D721Med (cell line): Measurements from ENCODE around the gene COL15A1.

ENCODE experiments used
- DNase-seq: peaks from one replicate; pipeline ENCODE4 v3.0.0; 2011; ENCODE audit warnings: low spot score; ENCODE audit not compliant: insufficient read length
- FAIRE-seq: peaks from 2 replicates; lab custom pipeline; 2011; peaks lifted over from hg19 to GRCh38; lab: Jason Lieb, UNC
- TF ChIP-seq, protein P1 (sequence below): IDR thresholded peaks from 2 replicates; pipeline ENCODE4 v1.5.1; 2012; ENCODE audit warnings: mild to moderate bottlenecking, control low read depth; ENCODE audit not compliant: insufficient read depth; ENCODE audit errors: missing control alignments

COL15A1 gene

DNA sequence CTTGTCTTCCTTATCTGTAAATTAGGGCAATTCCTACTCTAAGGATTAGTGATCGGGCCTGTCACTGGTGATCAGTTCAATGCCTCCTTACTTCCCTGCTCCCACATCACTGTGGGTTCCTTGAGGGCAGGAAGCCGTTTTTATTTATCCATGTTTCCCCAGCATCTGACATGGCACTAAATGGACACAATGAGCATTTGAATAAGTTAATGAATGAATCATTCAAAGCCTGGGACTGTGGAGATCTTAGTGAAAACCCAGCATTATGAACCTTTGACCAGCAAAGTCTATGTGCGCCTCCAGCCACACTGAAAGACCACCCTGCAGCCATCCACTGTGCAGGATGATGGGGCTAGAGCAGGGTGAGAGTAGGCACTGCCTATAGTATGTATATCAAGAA, 11.6 kb downstream of the COL15A1 start:
- no peak for FAIRE-seq
- TF ChIP-seq, protein P1, sequence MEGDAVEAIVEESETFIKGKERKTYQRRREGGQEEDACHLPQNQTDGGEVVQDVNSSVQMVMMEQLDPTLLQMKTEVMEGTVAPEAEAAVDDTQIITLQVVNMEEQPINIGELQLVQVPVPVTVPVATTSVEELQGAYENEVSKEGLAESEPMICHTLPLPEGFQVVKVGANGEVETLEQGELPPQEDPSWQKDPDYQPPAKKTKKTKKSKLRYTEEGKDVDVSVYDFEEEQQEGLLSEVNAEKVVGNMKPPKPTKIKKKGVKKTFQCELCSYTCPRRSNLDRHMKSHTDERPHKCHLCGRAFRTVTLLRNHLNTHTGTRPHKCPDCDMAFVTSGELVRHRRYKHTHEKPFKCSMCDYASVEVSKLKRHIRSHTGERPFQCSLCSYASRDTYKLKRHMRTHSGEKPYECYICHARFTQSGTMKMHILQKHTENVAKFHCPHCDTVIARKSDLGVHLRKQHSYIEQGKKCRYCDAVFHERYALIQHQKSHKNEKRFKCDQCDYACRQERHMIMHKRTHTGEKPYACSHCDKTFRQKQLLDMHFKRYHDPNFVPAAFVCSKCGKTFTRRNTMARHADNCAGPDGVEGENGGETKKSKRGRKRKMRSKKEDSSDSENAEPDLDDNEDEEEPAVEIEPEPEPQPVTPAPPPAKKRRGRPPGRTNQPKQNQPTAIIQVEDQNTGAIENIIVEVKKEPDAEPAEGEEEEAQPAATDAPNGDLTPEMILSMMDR = no peak
- no peak for DNase-seq

GRCh38 chr9:98957826-98958225, 14.1 kb downstream of the COL15A1 start:
- FAIRE-seq (no peak), DNase-seq (no peak)
- TF ChIP-seq, protein P1 = no peak

- FAIRE-seq (no peak), DNase-seq (no peak)
- TF ChIP-seq, protein P1 = no peak
Observed at GRCh38 chr9:98958271-98958984, 14.7 kb downstream of the COL15A1 start.

DNA sequence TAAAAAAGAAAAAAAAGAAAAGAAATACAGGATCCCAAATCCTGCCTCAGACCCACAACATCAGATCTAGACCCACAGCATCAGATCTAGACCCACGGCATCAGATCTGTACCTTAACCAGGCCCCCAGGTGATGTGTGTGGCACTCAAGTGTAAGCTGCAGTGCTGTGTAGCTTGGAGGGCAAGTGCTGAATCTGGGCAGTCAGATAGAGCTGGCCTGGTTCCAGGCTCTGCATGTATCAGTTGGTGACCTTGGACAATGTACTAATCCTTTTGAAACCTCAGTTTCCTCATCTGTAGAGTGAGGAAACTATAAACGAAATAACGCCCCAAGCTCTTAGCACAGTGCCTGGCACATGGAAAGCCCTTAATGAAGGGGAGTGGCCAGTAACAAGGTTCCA, 16.7 kb downstream of the COL15A1 start:
- FAIRE-seq (no peak), DNase-seq (no peak)
- TF ChIP-seq, protein P1 = no peak

DNA sequence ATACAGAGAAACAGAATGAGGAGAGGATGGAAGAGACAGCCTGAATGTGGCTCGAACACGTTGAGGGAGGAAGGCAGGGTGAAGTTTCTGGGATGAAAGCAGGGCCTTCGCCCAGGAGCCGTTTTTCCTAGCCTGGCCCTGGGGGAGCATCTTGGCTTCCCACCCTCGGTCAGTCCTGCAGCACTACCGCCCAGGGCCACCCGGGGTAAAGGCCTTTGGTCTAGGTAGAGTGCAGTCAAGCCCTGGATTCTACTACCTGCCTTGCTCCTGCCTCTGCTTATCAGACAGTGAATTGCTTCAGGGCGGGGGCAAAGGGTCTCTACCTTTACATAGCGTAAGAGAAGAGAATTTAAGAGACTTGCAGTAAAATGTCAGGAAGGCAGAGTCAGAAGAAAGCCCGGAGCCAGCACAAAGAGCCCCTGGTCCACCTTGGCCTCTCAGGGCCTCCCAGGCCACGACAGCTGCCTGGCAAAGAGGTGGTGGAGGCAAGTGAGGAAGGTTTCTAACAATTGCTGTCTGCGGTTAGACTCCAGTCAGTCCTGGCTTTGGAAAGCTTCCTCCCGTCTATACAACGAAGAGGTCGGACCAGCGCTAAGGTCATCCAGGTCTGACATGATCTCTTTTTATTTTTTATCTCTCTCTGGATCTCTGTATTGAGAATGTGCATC, 17.9 kb downstream of the COL15A1 start:
- DNase-seq (no peak), FAIRE-seq (no peak)
- TF ChIP-seq, protein P1 = no peak

GRCh38 chr9:98962181-98962560, 18.5 kb downstream of the COL15A1 start:
- no peak for FAIRE-seq
- TF ChIP-seq, protein P1 = no peak

GRCh38 chr9:98962861-98963260, 19.2 kb downstream of the COL15A1 start:
- TF ChIP-seq, protein P1 = no peak
- FAIRE-seq (no peak), DNase-seq (no peak)

More at GRCh38 chr9:98962181-98962560, 18.5 kb downstream of the COL15A1 start:
- DNase-seq = no peak
